ENCODE measurements around the gene PLEKHO2.

- no peak for TF ChIP-seq CTCF (IDR thresholded peaks at IDR 0.05 in 8 of 11, conservative IDR thresholded peaks at IDR 0.05 in 3 of 11)
- TF ChIP-seq POLR2A (IDR thresholded peaks at IDR 0.05), result no peak
- TF ChIP-seq POLR2AphosphoS5 (IDR thresholded peaks at IDR 0.05), result peak; percentile 94 to 96 (median 95)
Observed at GRCh38 chr15:64877435-64877834, 35.7 kb downstream of the PLEKHO2 start.
